H9 (cell line): Measurements from ENCODE around the gene SYT9. TPM values are rescaled to one million over a fixed set of nuclear protein-coding genes. Genes with fewer than 3 reads are reported as not detected.

Source experiments
- DNase-seq: peaks from one replicate; pipeline ENCODE4 v3.0.0-alpha.2; 2017
- H2AFZ ChIP-seq: one replicate; pipeline ENCODE4 v1.6.1; 2013; ENCODE audit warnings: mild to moderate bottlenecking, low read length, control low read depth, moderate library complexity
- H2AK5ac ChIP-seq: 2 replicates; pipeline ENCODE4 v1.6.1; 2013; ENCODE audit warnings: low read length, control low read depth, mixed read lengths; ENCODE audit not compliant: insufficient read length
- H2BK120ac ChIP-seq: one replicate; pipeline ENCODE4 v1.6.1; 2013; ENCODE audit warnings: low read depth, mild to moderate bottlenecking, low read length, control low read depth, inconsistent platforms; ENCODE audit not compliant: poor library complexity, severe bottlenecking
- H2BK12ac ChIP-seq: 2 replicates; pipeline ENCODE4 v1.6.1; 2013; ENCODE audit warnings: low read length, control low read depth, mixed read lengths, low read depth; ENCODE audit not compliant: insufficient read length
- H2BK15ac ChIP-seq: 2 replicates; pipeline ENCODE4 v1.6.1; 2013; ENCODE audit warnings: low read depth, low read length, control low read depth
- H2BK20ac ChIP-seq: one replicate; pipeline ENCODE4 v1.6.1; 2013; ENCODE audit warnings: low read depth, mild to moderate bottlenecking, low read length, control low read depth, inconsistent platforms; ENCODE audit not compliant: poor library complexity, severe bottlenecking
- H2BK5ac ChIP-seq: 2 replicates; pipeline ENCODE4 v1.6.1; 2013; ENCODE audit warnings: low read length, control low read depth, mixed read lengths; ENCODE audit not compliant: insufficient read length
- H3K14ac ChIP-seq: 2 replicates; pipeline ENCODE4 v1.6.1; 2013; ENCODE audit warnings: low read length, control low read depth; ENCODE audit not compliant: insufficient read depth
- H3K18ac ChIP-seq: 2 replicates; pipeline ENCODE4 v1.6.1; 2013; ENCODE audit warnings: low read depth, mild to moderate bottlenecking, mixed read lengths, low read length, control low read depth; ENCODE audit not compliant: insufficient read length
- H3K23ac ChIP-seq: 2 replicates; pipeline ENCODE4 v1.6.1; 2013; ENCODE audit warnings: low read length, control low read depth, mixed read lengths, low read depth; ENCODE audit not compliant: insufficient read length
- H3K23me2 ChIP-seq: 2 replicates; pipeline ENCODE4 v1.6.1; 2013; ENCODE audit warnings: low read depth, mild to moderate bottlenecking, mixed read lengths, low read length, control low read depth; ENCODE audit not compliant: insufficient read length, poor library complexity, severe bottlenecking
- H3K27ac ChIP-seq: 2 replicates; pipeline ENCODE4 v1.5.1; 2013; ENCODE audit warnings: low read length, control low read depth, mixed read lengths, low read depth; ENCODE audit not compliant: insufficient read length
- H3K27me3 ChIP-seq: 2 replicates; pipeline ENCODE4 v1.6.1; 2013; ENCODE audit warnings: low read length, control low read depth, inconsistent platforms; ENCODE audit not compliant: insufficient read depth
- H3K4ac ChIP-seq: 2 replicates; pipeline ENCODE4 v1.6.1; 2013; ENCODE audit warnings: low read depth, mild to moderate bottlenecking, control low read depth, inconsistent platforms, low read length, moderate library complexity
- H3K4me1 ChIP-seq: 2 replicates; pipeline ENCODE4 v1.6.1; 2013; ENCODE audit warnings: low read length, control low read depth, inconsistent platforms; ENCODE audit not compliant: insufficient read depth
- H3K4me2 ChIP-seq: 2 replicates; pipeline ENCODE4 v1.6.1; 2013; ENCODE audit warnings: low read length, control low read depth, mixed read lengths; ENCODE audit not compliant: insufficient read length, insufficient read depth
- H3K56ac ChIP-seq: 2 replicates; pipeline ENCODE4 v1.6.1; 2013; ENCODE audit warnings: low read depth, mild to moderate bottlenecking, mixed read lengths, low read length, control low read depth; ENCODE audit not compliant: insufficient read length
- H3K79me1 ChIP-seq: 2 replicates; pipeline ENCODE4 v1.6.1; 2013; ENCODE audit warnings: low read depth, mild to moderate bottlenecking, moderate library complexity, low read length, control low read depth, inconsistent platforms; ENCODE audit not compliant: insufficient read depth, poor library complexity, severe bottlenecking
- H3K79me2 ChIP-seq: 2 replicates; pipeline ENCODE4 v1.6.1; 2013; ENCODE audit warnings: low read length, control low read depth, inconsistent platforms; ENCODE audit not compliant: insufficient read depth
- H3K9ac ChIP-seq: 2 replicates; pipeline ENCODE4 v1.6.1; 2013; ENCODE audit warnings: low read length, control low read depth, mixed read lengths; ENCODE audit not compliant: insufficient read length; ENCODE audit errors: extremely low read depth
- H3K9me3 ChIP-seq: one replicate; pipeline ENCODE4 v1.6.1; 2013; ENCODE audit warnings: low read depth, low read length, inconsistent platforms; ENCODE audit not compliant: control insufficient read depth
- H3T11ph ChIP-seq: one replicate; pipeline ENCODE4 v1.6.1; 2013; ENCODE audit warnings: mild to moderate bottlenecking, low read length, control low read depth, inconsistent platforms
- H4K20me1 ChIP-seq: one replicate; pipeline ENCODE4 v1.6.1; 2013; ENCODE audit not compliant: control insufficient read depth, insufficient read length, insufficient read depth
- H4K5ac ChIP-seq: 2 replicates; pipeline ENCODE4 v1.6.1; 2013; ENCODE audit warnings: low read depth, mild to moderate bottlenecking, mixed read lengths, low read length, control low read depth; ENCODE audit not compliant: insufficient read length
- H4K8ac ChIP-seq: replicated peaks from 2 replicates; pipeline ENCODE4 v1.6.1; 2013; ENCODE audit warnings: low read length, control low read depth, mixed read lengths, low read depth; ENCODE audit not compliant: insufficient read length
- H4K91ac ChIP-seq: 2 replicates; pipeline ENCODE4 v1.6.1; 2013; ENCODE audit warnings: low read depth, mild to moderate bottlenecking, moderate library complexity, mixed read lengths, low read length, control low read depth; ENCODE audit not compliant: insufficient read length
- H3K27ac Mint-ChIP-seq, 3 experiments: 2 replicates in 2 of 3; 3 replicates in 1 of 3; pipeline ENCODE4 v1.8.0; 2020 to 2021; ENCODE audit warnings: mixed read lengths in 3 of 3, mild to moderate bottlenecking in 1 of 3, moderate library complexity in 1 of 3
- H3K27me3 Mint-ChIP-seq: 2 replicates; pipeline ENCODE4 v1.8.0; 2021; ENCODE audit warnings: low read depth, mild to moderate bottlenecking, moderate library complexity, mixed read lengths
- H3K36me3 Mint-ChIP-seq, 3 experiments: 2 replicates in 2 of 3; 3 replicates in 1 of 3; pipeline ENCODE4 v1.8.0; 2020 to 2021; ENCODE audit warnings: low read depth in 3 of 3, mixed read lengths in 3 of 3; ENCODE audit not compliant: insufficient read depth in 1 of 3
- H3K4me1 Mint-ChIP-seq, 2 experiments: 2 replicates each; pipeline ENCODE4 v1.8.0; 2020; ENCODE audit warnings: mixed read lengths in 2 of 2
- H3K4me3 Mint-ChIP-seq, 2 experiments: 2 replicates in 1 of 2; 3 replicates in 1 of 2; pipeline ENCODE4 v1.8.0; 2020 to 2021; ENCODE audit warnings: mild to moderate bottlenecking in 2 of 2, mixed read lengths in 2 of 2, moderate library complexity in 1 of 2
- H3K9me3 Mint-ChIP-seq, 2 experiments: 2 replicates in 1 of 2; 3 replicates in 1 of 2; pipeline ENCODE4 v1.8.0; 2020; ENCODE audit warnings: mild to moderate bottlenecking in 2 of 2, mixed read lengths in 2 of 2, moderate library complexity in 1 of 2
- WGBS: extraction: QIAGEN DNeasy Blood & Tissue Kit; methylation state at CpG from one replicate; pipeline ENCODE4 v1.1.7; 2013; ENCODE audit warnings: missing lambda C conversion rate, low lambda C conversion rate, mixed read lengths; ENCODE audit not compliant: insufficient read length; ENCODE audit errors: extremely low coverage; 5-methylcytosine and 5-hydroxymethylcytosine counted together
- total RNA-seq: library from RNA; stranded (reverse); gene quantifications from 2 replicates; pipeline ENCODE4 v1.2.1, GENCODE V29; 2021
- TF ChIP-seq, protein P1 (sequence below): fragments of 200-600 bp; sonication (generic); conservative IDR thresholded peaks from 3 replicates; pipeline ENCODE4 v1.8.0; 2021; ENCODE audit warnings: antibody characterized with exemption, mild to moderate bottlenecking

SYT9 gene
- total RNA-seq, 1 experiment from 2014 or later = 0.63 TPM

DNA sequence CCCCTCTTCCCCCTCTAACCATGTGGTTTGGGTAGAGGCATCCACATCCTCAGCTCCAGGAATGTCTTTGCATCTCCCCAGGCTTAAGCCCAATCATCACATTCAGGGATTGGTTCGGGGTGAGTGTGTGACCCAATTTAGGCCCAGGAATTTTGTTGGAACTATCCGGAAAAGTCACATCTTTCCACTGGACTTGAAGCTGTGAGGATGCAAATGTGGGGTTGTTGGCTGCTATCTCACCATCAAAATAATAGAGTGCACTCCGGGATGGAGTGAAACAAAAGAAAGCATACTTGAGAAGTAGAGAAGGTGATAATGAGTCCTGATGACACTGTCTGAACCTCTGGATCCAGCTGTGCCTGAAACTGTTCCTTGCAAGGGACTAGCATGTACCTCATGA lies 199.8 kb downstream of the SYT9 start:
- H3K9ac ChIP-seq = no peak overlapping the region
- no peak for DNase-seq
- no peak overlapping the region for H3K14ac ChIP-seq
- H2BK120ac ChIP-seq = no peak overlapping the region
- no peak overlapping the region for H3K23ac ChIP-seq
- no peak overlapping the region for H3K4me2 ChIP-seq
- H3K4me1 Mint-ChIP-seq = peaks cover 8 to 13% of the 10 kb centered on the region in 2 experiments; a peak in 2 of 4 replicates
- no peak overlapping the region for H4K91ac ChIP-seq
- H2BK20ac ChIP-seq = no peak overlapping the region
- no peak overlapping the region for H3K27ac ChIP-seq
- H3K23me2 ChIP-seq = no peaks in the 10 kb centered on the region
- H4K20me1 ChIP-seq = no peaks in the 10 kb centered on the region
- H2AK5ac ChIP-seq = no peak overlapping the region
- H3K4me1 ChIP-seq = no peaks in the 10 kb centered on the region
- no peak overlapping the region for H4K5ac ChIP-seq
- no peak overlapping the region for H2AFZ ChIP-seq
- H3K27me3 Mint-ChIP-seq = peaks cover 5% of the 10 kb centered on the region
- no peak overlapping the region for H2BK5ac ChIP-seq
- no CpG with 5 or more reads among the region's 3 CpGs for WGBS
- H3K79me1 ChIP-seq = no peaks in the 10 kb centered on the region
- H3K79me2 ChIP-seq = no peaks in the 10 kb centered on the region
- H2BK12ac ChIP-seq = no peak overlapping the region
- no peak overlapping the region for H4K8ac ChIP-seq
- H3K18ac ChIP-seq = no peak overlapping the region
- H3K36me3 Mint-ChIP-seq = no peaks in the 10 kb centered on the region
- H3K4ac ChIP-seq = no peak overlapping the region
- H3K4me3 Mint-ChIP-seq = no peak overlapping the region
- no peaks in the 10 kb centered on the region for H3K27me3 ChIP-seq
- no peak overlapping the region for H2BK15ac ChIP-seq
- H3K56ac ChIP-seq = no peak overlapping the region
- H3K9me3 ChIP-seq = no peaks in the 10 kb centered on the region
- no peak overlapping the region for H3T11ph ChIP-seq
- TF ChIP-seq, protein P1, sequence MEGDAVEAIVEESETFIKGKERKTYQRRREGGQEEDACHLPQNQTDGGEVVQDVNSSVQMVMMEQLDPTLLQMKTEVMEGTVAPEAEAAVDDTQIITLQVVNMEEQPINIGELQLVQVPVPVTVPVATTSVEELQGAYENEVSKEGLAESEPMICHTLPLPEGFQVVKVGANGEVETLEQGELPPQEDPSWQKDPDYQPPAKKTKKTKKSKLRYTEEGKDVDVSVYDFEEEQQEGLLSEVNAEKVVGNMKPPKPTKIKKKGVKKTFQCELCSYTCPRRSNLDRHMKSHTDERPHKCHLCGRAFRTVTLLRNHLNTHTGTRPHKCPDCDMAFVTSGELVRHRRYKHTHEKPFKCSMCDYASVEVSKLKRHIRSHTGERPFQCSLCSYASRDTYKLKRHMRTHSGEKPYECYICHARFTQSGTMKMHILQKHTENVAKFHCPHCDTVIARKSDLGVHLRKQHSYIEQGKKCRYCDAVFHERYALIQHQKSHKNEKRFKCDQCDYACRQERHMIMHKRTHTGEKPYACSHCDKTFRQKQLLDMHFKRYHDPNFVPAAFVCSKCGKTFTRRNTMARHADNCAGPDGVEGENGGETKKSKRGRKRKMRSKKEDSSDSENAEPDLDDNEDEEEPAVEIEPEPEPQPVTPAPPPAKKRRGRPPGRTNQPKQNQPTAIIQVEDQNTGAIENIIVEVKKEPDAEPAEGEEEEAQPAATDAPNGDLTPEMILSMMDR = no peak
- no peak overlapping the region; a peak in 1 of 7 replicates for H3K27ac Mint-ChIP-seq
- H3K9me3 Mint-ChIP-seq = no peaks in the 10 kb centered on the region
